Measurements from ENCODE around the gene LITAF. TPM values are rescaled to one million over a fixed set of nuclear protein-coding genes. Genes with fewer than 3 reads are reported as not detected.

The LITAF gene
- total and polyA plus RNA-seq, 2 of the 4 experiments (the other 2 are of a cell fraction), result 113 to 206 TPM

DNA sequence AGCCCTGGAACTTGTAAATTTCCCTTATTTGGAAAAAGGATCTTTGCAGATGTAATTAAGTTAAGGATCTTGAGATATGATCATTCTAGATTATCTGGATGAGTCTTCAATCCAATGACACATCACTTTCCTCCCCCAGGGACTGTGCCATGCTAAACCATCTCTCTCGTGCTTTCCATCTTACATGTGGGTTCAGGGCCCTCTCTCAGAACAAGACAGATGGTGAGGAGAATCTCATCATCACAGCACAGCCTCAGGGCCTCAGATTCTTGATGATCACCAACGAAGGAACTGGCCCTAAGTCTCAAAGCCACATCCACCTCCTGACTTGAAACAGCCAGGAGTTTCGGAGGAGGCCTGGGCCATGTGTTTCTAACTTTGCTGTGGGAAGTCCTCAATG lies 78.7 kb downstream of the LITAF start:
- H3K14ac ChIP-seq (replicated peaks; ENCODE audit: low read depth, low read length), result no peak overlapping the region
- H3K4me2 ChIP-seq (ENCODE audit: low read depth, low read length), result no peak overlapping the region
- H2BK5ac ChIP-seq (ENCODE audit: low read depth, low read length, poor library complexity, severe bottlenecking), result no peak overlapping the region
- no peaks in the 10 kb centered on the region for H3K36me3 ChIP-seq (ENCODE audit: control insufficient read depth, insufficient read depth, low read length)
- H4K8ac ChIP-seq (ENCODE audit: low read depth in 2 of 2, low read length in 2 of 2), result no peak overlapping the region
- no peak overlapping the region for H3K56ac ChIP-seq (ENCODE audit: extremely low read depth, insufficient read depth, low read length)
- H4K91ac ChIP-seq (ENCODE audit: insufficient read depth, low read depth, low read length), result no peak overlapping the region
- H3K4ac ChIP-seq (ENCODE audit: low read depth, low read length), result no peak overlapping the region
- no CpG with 5 or more reads among the region's 3 CpGs for WGBS, 2 experiments (ENCODE audit: extremely low coverage in 2 of 2, insufficient read length in 1 of 2)
- no peak overlapping the region for H3K9ac ChIP-seq (ENCODE audit: low read depth, low read length)
- dilution Hi-C loops (cut with HindIII; ENCODE audit: low sequenced_read_pairs, unreplicated experiment), result no loop called here
- H2AK5ac ChIP-seq (ENCODE audit: low read depth, low read length), result no peak overlapping the region
- H2AFZ ChIP-seq (replicated peaks; ENCODE audit: low read length, poor library complexity), result no peak overlapping the region
- no TSS peak for BruUV-seq (replicated peaks)
- H2BK15ac ChIP-seq (ENCODE audit: low read depth, low read length), result no peak overlapping the region
- no peak overlapping the region for H2AK9ac ChIP-seq (replicated peaks; ENCODE audit: low read depth, low read length, poor library complexity)
- no peaks in the 10 kb centered on the region; the same call in 1 of the 2 replicates for H3K27me3 ChIP-seq (ENCODE audit: control insufficient read depth, insufficient read depth, low read length)
- H3K27ac ChIP-seq (ENCODE audit: insufficient read depth, low read length), result no peak overlapping the region
- H2BK120ac ChIP-seq (ENCODE audit: low read depth, low read length), result no peak overlapping the region
- no peak overlapping the region for H3K18ac ChIP-seq (ENCODE audit: low read depth, low read length)
- ChIA-PET CTCF (no interaction called here), POLR2A (ENCODE audit: unreplicated experiment) (no interaction called here)
- ATAC-seq (ENCODE audit: low read depth), result no peak
- no peak for DNase-seq
- no peak overlapping the region for H3K4me3 ChIP-seq (ENCODE audit: insufficient read depth, low read depth, low read length)
- in situ Hi-C loops (cut with MboI; ENCODE audit: low sequenced_read_pairs), result no loop called here
- TF ChIP-seq RAD21 (IDR thresholded peaks at IDR 0.05; ENCODE audit: low read length) (no peak), RFX5 (IDR thresholded peaks at IDR 0.05; ENCODE audit: low read depth, low read length) (no peak)
- TF ChIP-seq, protein P1, sequence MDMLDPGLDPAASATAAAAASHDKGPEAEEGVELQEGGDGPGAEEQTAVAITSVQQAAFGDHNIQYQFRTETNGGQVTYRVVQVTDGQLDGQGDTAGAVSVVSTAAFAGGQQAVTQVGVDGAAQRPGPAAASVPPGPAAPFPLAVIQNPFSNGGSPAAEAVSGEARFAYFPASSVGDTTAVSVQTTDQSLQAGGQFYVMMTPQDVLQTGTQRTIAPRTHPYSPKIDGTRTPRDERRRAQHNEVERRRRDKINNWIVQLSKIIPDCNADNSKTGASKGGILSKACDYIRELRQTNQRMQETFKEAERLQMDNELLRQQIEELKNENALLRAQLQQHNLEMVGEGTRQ (IDR thresholded peaks at IDR 0.05; ENCODE audit: low read depth, low read length), result no peak
- intact Hi-C loops (cut with micrococcal nuclease), result no loop called here
- no peaks in the 10 kb centered on the region; the same call in 1 of the 2 replicates for H3K9me1 ChIP-seq (ENCODE audit: insufficient read depth, low read length)
- no peaks in the 10 kb centered on the region for H4K20me1 ChIP-seq (ENCODE audit: insufficient read depth, low read length)
- no peaks in the 10 kb centered on the region for H3K9me3 ChIP-seq (ENCODE audit: control insufficient read depth, insufficient read depth, low read length)
- H3K79me1 ChIP-seq (ENCODE audit: low read depth in 1 of 2, low read length in 2 of 2), result no peaks in the 10 kb centered on the region
- H2BK20ac ChIP-seq (ENCODE audit: low read depth, low read length), result no peak overlapping the region
- H3K4me1 ChIP-seq (ENCODE audit: control insufficient read depth, insufficient read depth, low read length), result no peaks in the 10 kb centered on the region
- H4K5ac ChIP-seq (ENCODE audit: low read depth, low read length), result no peak overlapping the region
- no peak overlapping the region for H3K23ac ChIP-seq (ENCODE audit: low read depth, low read length)
